Activated CD4-positive, alpha-beta T cell treated with anti-CD3 and anti-CD28 coated beads, Interleukin-2, amount 50 U/mL, for 16 hours (primary cell): Measurements from ENCODE around the gene ZNF597.

Experiments used
- DNase-seq: peaks from one replicate; pipeline ENCODE4 v3.0.0-alpha.2; 2020

Gene ZNF597

GRCh38 chr16:3439637-3440036 is 3.7 kb downstream of the ZNF597 start:
- DNase-seq = no peak

GRCh38 chr16:3434373-3434772 is 8.9 kb downstream of the ZNF597 start:
- DNase-seq = no peak

- DNase-seq = peak; percentile 53
Observed at GRCh38 chr16:3431779-3432219, 11.5 kb downstream of the ZNF597 start.

- DNase-seq = no peak
Observed at GRCh38 chr16:3413730-3414379, 29.4 kb downstream of the ZNF597 start.

- no peak for DNase-seq
Observed at GRCh38 chr16:3408561-3409197, 34.6 kb downstream of the ZNF597 start.

GRCh38 chr16:3401719-3402397 is 41.4 kb downstream of the ZNF597 start:
- DNase-seq = no peak

GRCh38 chr16:3400779-3401688 is 42.3 kb downstream of the ZNF597 start, which contains the start of the genes ZNF174 and ZSCAN32:
TSS of gene ZNF174 (plus strand) at chr16:3401215. CDS start at chr16:3402005, 790 bp downstream.
TSS of gene ZSCAN32 (minus strand) at chr16:3401004. CDS start at chr16:3397557, 3,447 bp downstream.
- peak; percentile 99 for DNase-seq

GRCh38 chr16:3400446-3400778 is 42.9 kb downstream of the ZNF597 start:
- DNase-seq = no peak

- no peak for DNase-seq
Observed at GRCh38 chr16:3389663-3390338, 53.5 kb downstream of the ZNF597 start.

- DNase-seq = no peak
Observed at GRCh38 chr16:3388325-3388724, 55.0 kb downstream of the ZNF597 start.

- no peak for DNase-seq
Observed at GRCh38 chr16:3383045-3383448, 60.3 kb downstream of the ZNF597 start.
